Fibroblast of lung (primary cell): ENCODE data around the gene CNOT8.

Experiments
- CTCF ChIP-seq, 2 donors: IDR thresholded peaks in 1 of 2; conservative IDR thresholded peaks in 1 of 2; 1 replicate in 1 of 2; 2 replicates in 1 of 2; pipeline ENCODE4 v1.5.1; 2011 to 2012; ENCODE audit warnings: low read length in 2 of 2, control low read depth in 1 of 2, inconsistent platforms in 1 of 2, low read depth in 1 of 2, mild to moderate bottlenecking in 1 of 2
- EZH2 ChIP-seq: IDR thresholded peaks from 2 replicates; pipeline ENCODE4 v1.5.1; 2012; ENCODE audit warnings: low read length, control low read depth, mild to moderate bottlenecking; ENCODE audit errors: missing control alignments

- no peak for TF ChIP-seq CTCF (conservative IDR thresholded peaks at IDR 0.05 in 1 of 2, IDR thresholded peaks at IDR 0.05 in 1 of 2; ENCODE audit: low read depth in 1 of 2, low read length in 2 of 2)
- no peak for TF ChIP-seq EZH2
Measured at GRCh38 chr5:154878642-154879335, 20.4 kb downstream of the CNOT8 start.
